ENCODE measurements around the gene MARCHF9. TPM values are rescaled to one million over a fixed set of nuclear protein-coding genes. Genes with fewer than 3 reads are reported as not detected.
"Not testable (repeated sequence)": the region's sequence is repeated elsewhere in the genome, so short reads cannot be mapped to it uniquely, and the experiment has no call there.

Gene MARCHF9, protein sequence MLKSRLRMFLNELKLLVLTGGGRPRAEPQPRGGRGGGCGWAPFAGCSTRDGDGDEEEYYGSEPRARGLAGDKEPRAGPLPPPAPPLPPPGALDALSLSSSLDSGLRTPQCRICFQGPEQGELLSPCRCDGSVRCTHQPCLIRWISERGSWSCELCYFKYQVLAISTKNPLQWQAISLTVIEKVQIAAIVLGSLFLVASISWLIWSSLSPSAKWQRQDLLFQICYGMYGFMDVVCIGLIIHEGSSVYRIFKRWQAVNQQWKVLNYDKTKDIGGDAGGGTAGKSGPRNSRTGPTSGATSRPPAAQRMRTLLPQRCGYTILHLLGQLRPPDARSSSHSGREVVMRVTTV
- 10 to 100 TPM; 10.6 to 16.6 (median 12.8) TPM for total RNA-seq

- no peak for TF ChIP-seq POLR2A (IDR thresholded peaks at IDR 0.05)
- TF ChIP-seq, protein P1, sequence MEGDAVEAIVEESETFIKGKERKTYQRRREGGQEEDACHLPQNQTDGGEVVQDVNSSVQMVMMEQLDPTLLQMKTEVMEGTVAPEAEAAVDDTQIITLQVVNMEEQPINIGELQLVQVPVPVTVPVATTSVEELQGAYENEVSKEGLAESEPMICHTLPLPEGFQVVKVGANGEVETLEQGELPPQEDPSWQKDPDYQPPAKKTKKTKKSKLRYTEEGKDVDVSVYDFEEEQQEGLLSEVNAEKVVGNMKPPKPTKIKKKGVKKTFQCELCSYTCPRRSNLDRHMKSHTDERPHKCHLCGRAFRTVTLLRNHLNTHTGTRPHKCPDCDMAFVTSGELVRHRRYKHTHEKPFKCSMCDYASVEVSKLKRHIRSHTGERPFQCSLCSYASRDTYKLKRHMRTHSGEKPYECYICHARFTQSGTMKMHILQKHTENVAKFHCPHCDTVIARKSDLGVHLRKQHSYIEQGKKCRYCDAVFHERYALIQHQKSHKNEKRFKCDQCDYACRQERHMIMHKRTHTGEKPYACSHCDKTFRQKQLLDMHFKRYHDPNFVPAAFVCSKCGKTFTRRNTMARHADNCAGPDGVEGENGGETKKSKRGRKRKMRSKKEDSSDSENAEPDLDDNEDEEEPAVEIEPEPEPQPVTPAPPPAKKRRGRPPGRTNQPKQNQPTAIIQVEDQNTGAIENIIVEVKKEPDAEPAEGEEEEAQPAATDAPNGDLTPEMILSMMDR (IDR thresholded peaks at IDR 0.05): no peak
- peak within 1 kb of the TSS; percentile 45 for H3K4me3 ChIP-seq (ENCODE audit: low read depth, poor library complexity, severe bottlenecking)
- 1 to 2% methylated on average over 17 of the region's 41 CpGs for WGBS, 2 donors
- intact Hi-C loops (cut with DNase I; ENCODE audit: low total_unique reads): no loop called here
- peak; percentile 65 to 94 for DNase-seq (ENCODE audit: low spot score in 2 of 2)
Observed at GRCh38 chr12:57754411-57755193, at the start of gene MARCHF9. Gene MARCHF9 (plus strand): TSS chr12:57755103. CDS start chr12:57755529, 426 bp downstream.

- WGBS, 2 donors: 82 to 91% methylated on average over 3 of the region's 3 CpGs
- TF ChIP-seq POLR2A (IDR thresholded peaks at IDR 0.05): no peak
- TF ChIP-seq, protein P1 (IDR thresholded peaks at IDR 0.05): no peak
- intact Hi-C loops (cut with DNase I; ENCODE audit: low total_unique reads): no loop called here
- DNase-seq (ENCODE audit: low spot score in 2 of 2): no peak
- no peak overlapping the region for H3K4me3 ChIP-seq (ENCODE audit: low read depth, poor library complexity, severe bottlenecking)
Observed at GRCh38 chr12:57707250-57707649, 47.7 kb upstream of the MARCHF9 start.

DNA sequence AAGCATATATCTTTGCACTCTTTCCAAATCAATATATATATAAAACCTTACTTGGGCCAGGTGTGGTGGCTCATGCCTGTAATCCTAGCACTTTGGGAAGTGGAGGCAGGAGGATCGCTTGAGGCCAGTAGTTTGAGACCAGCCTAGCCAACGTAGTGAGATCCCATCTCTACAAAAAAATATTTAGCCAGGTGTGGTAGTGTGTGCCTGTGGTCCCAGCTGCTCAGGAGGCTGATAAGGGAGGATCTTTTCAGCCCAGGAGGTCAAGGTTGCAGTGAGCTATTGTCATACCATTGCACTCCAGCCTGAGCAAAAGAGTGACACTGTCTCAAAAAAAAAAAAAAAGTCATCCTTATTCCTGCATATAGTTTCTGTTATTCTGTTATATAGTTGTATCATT is 46.6 kb upstream of the MARCHF9 start:
- TF ChIP-seq, protein P1 (IDR thresholded peaks at IDR 0.05): no peak
- no peak for TF ChIP-seq POLR2A (IDR thresholded peaks at IDR 0.05)
- no peak for DNase-seq (ENCODE audit: low spot score in 2 of 2)
- 94 to 100% methylated on average over 2 of the region's 2 CpGs for WGBS, 2 donors
- intact Hi-C loops (cut with DNase I; ENCODE audit: low total_unique reads): no loop called here
- H3K4me3 ChIP-seq (ENCODE audit: low read depth, poor library complexity, severe bottlenecking): no peak overlapping the region

DNA sequence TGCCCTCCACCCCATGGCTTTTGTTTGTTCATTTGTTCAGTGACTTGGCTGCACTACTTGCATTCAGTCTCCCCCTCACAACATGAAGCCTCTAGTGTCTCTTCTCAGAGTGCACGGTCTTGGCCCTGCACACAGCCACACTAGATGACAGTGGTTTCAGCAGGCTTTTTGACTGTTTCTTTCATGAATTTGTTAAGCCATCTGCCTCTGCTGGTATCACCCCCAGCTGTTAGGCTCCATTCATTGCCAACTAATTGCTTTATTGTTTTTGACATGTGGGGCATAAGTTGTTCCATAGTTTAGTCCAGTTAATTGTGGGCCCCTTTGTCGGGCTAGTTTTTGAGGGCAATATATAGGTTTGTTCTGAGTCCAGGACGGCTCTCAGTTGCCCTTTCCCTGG is 42.2 kb upstream of the MARCHF9 start:
- TF ChIP-seq, protein P1 (IDR thresholded peaks at IDR 0.05): no peak
- no peak for TF ChIP-seq POLR2A (IDR thresholded peaks at IDR 0.05)
- no peak for DNase-seq (ENCODE audit: low spot score in 2 of 2)
- intact Hi-C loops (cut with DNase I; ENCODE audit: low total_unique reads): no loop called here
- no peak overlapping the region for H3K4me3 ChIP-seq (ENCODE audit: low read depth, poor library complexity, severe bottlenecking)
- 91 to 96% methylated on average over 3 of the region's 3 CpGs for WGBS, 2 donors

- WGBS, 2 donors: 81 to 93% methylated on average over 5 of the region's 5 CpGs
- intact Hi-C loops (cut with DNase I; ENCODE audit: low total_unique reads): no loop called here
Observed at GRCh38 chr12:57713209-57713608, 41.7 kb upstream of the MARCHF9 start.

GRCh38 chr12:57715036-57715748 is 39.7 kb upstream of the MARCHF9 start:
- WGBS, 2 donors: 94 to 96% methylated on average over 6 of the region's 6 CpGs
- DNase-seq (ENCODE audit: low spot score in 2 of 2); H3K4me3 ChIP-seq (ENCODE audit: low read depth, poor library complexity, severe bottlenecking); intact Hi-C loops (cut with DNase I; ENCODE audit: low total_unique reads): not testable (repeated sequence)

More at GRCh38 chr12:57713209-57713608, 41.7 kb upstream of the MARCHF9 start:
- no peak overlapping the region for H3K4me3 ChIP-seq (ENCODE audit: low read depth, poor library complexity, severe bottlenecking)
- TF ChIP-seq POLR2A (IDR thresholded peaks at IDR 0.05): no peak
- TF ChIP-seq, protein P1 (IDR thresholded peaks at IDR 0.05): no peak
- DNase-seq (ENCODE audit: low spot score in 2 of 2): no peak

All from lower leg skin (tissue), 4 donors.